Measurements from ENCODE around the gene GUCY1A2. TPM values are rescaled to one million over a fixed set of nuclear protein-coding genes. Genes with fewer than 3 reads are reported as not detected.

The GUCY1A2 gene
- total and polyA plus RNA-seq, 11 donors: 0.93 to 14.1 (median 10.1) TPM

GRCh38 chr11:106914409-106914808 lies 103.9 kb downstream of the GUCY1A2 start:
- no peak overlapping the region for H3K27ac ChIP-seq
- DNase-seq: no peak
- no peaks in the 10 kb centered on the region for H3K4me1 ChIP-seq
- intact Hi-C loops (cut with DNase I): no loop called here
- no peak overlapping the region for H3K4me3 ChIP-seq
- H3K36me3 ChIP-seq: no peaks in the 10 kb centered on the region
- peaks cover 0 to 12% (median 2%) of the 10 kb centered on the region in 12 donors for H3K9me3 ChIP-seq
- WGBS, 4 donors: 64 to 78% (median 72%) methylated on average over 1 of the region's 1 CpG
- TF ChIP-seq POLR2A (IDR thresholded peaks at IDR 0.05): no peak
- TF ChIP-seq CTCF (IDR thresholded peaks at IDR 0.05): no peak
- no peaks in the 10 kb centered on the region for H3K27me3 ChIP-seq
- no peak for ATAC-seq

GRCh38 chr11:106913141-106913540 lies 105.1 kb downstream of the GUCY1A2 start:
- H3K4me1 ChIP-seq: no peaks in the 10 kb centered on the region
- no peaks in the 10 kb centered on the region for H3K36me3 ChIP-seq
- no peak for DNase-seq
- H3K9me3 ChIP-seq: peaks cover 0 to 12% (median 2%) of the 10 kb centered on the region in 12 donors
- intact Hi-C loops (cut with DNase I): no loop called here
- H3K4me3 ChIP-seq: no peak overlapping the region
- WGBS, 4 donors: 66 to 87% (median 85%) methylated on average over 2 of the region's 2 CpGs
- ATAC-seq: no peak
- H3K27me3 ChIP-seq: no peaks in the 10 kb centered on the region
- TF ChIP-seq POLR2A (IDR thresholded peaks at IDR 0.05): no peak
- TF ChIP-seq CTCF (IDR thresholded peaks at IDR 0.05): no peak
- no peak overlapping the region for H3K27ac ChIP-seq

- peaks cover 0 to 26% (median 3%) of the 10 kb centered on the region in 12 donors for H3K9me3 ChIP-seq
- TF ChIP-seq CTCF (IDR thresholded peaks at IDR 0.05) (no peak), POLR2A (IDR thresholded peaks at IDR 0.05) (no peak)
- DNase-seq: no peak
- no peak for ATAC-seq
- H3K36me3 ChIP-seq: no peaks in the 10 kb centered on the region
- intact Hi-C loops (cut with DNase I): no loop called here
- WGBS, 4 donors: 0 to 80% (median 56%) methylated on average over 2 of the region's 2 CpGs
- H3K4me1 ChIP-seq: no peaks in the 10 kb centered on the region
- no peaks in the 10 kb centered on the region for H3K27me3 ChIP-seq
- no peak overlapping the region for H3K27ac ChIP-seq
- no peak overlapping the region for H3K4me3 ChIP-seq
These were observed 113.5 kb downstream of the GUCY1A2 start for GRCh38 chr11:106904826-106905225.

- DNase-seq: no peak
These were observed 128.6 kb downstream of the GUCY1A2 start for GRCh38 chr11:106889718-106890117.

More at GRCh38 chr11:106889718-106890117, 128.6 kb downstream of the GUCY1A2 start:
- H3K4me3 ChIP-seq: no peak overlapping the region
- H3K27ac ChIP-seq: no peak overlapping the region
- H3K36me3 ChIP-seq: no peaks in the 10 kb centered on the region
- no peaks in the 10 kb centered on the region for H3K4me1 ChIP-seq
- no peak for ATAC-seq
- no peak for TF ChIP-seq CTCF (IDR thresholded peaks at IDR 0.05)
- TF ChIP-seq POLR2A (IDR thresholded peaks at IDR 0.05): no peak
- H3K9me3 ChIP-seq: no peaks in the 10 kb centered on the region
- WGBS, 4 donors: 88 to 95% (median 93%) methylated on average over 1 of the region's 1 CpG
- H3K27me3 ChIP-seq: no peaks in the 10 kb centered on the region
- intact Hi-C loops (cut with DNase I): no loop called here
